ENCODE measurements around the gene MTHFD2.
A peak's percentile ranks its signal among the peaks of the same experiment; 100 is the strongest.

The MTHFD2 gene

DNA sequence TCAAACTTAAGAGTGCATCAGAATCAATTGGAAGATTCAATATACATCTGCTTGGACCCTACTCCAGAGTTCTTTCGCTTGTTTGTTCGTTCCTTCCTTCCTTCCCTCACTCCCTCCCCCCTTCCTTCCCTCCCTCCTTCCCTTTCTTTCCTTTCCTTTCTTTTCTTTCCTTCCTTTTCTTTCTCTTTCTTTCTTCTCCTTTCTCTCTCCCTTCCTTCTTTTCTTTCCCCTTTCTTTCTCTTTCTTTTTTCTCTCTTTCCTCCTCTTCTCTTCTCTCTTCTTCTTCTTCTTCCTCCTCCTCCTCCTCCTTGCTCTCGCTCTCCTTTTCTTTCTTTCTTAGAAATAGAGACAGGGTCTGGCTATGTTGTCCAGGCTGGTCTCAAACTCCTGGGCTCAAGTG is 45.9 kb downstream of the MTHFD2 start:
- no peak for DNase-seq (ENCODE audit: extremely low read depth, low read depth)
- TF ChIP-seq CTCF (IDR thresholded peaks at IDR 0.05; ENCODE audit: low read depth, low read length), result no peak

DNA sequence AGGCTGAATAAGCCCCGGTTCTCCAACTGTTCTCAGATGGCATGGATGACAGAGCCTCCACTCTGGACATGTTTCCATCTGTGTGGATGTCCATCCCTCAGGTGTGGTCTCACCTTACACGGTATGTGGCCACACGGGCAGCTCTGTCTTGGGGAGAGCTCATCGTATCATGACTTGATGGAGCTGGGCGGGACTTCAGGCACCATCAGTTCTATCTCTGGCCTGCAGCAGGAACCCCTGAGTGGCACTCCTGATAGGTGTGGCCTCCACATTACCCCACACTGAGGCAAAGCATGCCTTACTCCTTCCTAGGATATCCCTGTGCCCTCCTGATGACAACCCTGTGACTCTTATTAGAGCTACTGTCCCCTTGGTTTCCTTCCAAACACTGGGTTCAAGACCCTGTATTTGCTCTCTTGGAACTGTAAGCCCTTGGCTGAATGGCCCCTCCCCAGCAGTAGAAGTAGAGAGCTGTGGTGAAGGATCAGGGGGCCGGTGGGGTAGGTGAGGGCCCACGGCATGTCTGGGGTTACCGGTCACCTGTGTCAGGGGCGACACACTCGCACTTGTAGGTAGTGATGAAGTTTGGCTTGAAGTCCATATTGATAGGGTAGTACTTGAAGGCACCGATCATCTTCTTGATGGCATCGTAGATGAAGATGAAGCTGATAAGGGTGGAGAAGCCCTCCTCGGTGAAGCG is 48.2 kb downstream of the MTHFD2 start:
- TF ChIP-seq CTCF (IDR thresholded peaks at IDR 0.05; ENCODE audit: low read depth, low read length), result no peak
- no peak for DNase-seq (ENCODE audit: extremely low read depth, low read depth)

GRCh38 chr2:74249406-74250122 is 51.1 kb downstream of the MTHFD2 start:
- no peak for DNase-seq (ENCODE audit: extremely low read depth, low read depth)
- TF ChIP-seq CTCF (IDR thresholded peaks at IDR 0.05; ENCODE audit: low read depth, low read length), result no peak

DNA sequence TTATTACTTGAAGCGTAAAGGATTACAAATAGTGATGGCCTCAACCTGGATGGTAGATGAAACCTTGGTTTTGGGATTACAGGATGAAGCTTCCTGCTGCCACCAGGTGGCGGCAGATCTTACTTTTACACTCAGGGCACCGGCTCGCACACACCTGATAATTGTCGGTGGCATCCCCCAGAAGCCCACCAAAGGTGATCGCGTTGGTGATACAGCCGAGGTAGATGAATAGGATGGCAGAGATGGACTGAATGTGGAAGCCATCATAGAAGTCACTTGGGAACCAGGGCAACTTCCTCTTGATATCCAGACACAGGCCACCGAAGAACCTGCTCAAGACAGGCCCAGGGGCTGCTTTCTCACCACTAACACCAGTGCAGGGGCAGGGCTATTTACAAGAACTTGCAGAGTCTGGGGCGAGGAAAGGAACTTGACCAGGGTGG is 51.8 kb downstream of the MTHFD2 start:
- TF ChIP-seq CTCF (IDR thresholded peaks at IDR 0.05; ENCODE audit: low read depth, low read length), result peak; percentile 82
- no peak for DNase-seq (ENCODE audit: extremely low read depth, low read depth)

- TF ChIP-seq CTCF (IDR thresholded peaks at IDR 0.05; ENCODE audit: low read depth, low read length), result no peak
- DNase-seq (ENCODE audit: extremely low read depth, low read depth), result no peak
Observed at GRCh38 chr2:74252036-74252435, 53.6 kb downstream of the MTHFD2 start.

DNA sequence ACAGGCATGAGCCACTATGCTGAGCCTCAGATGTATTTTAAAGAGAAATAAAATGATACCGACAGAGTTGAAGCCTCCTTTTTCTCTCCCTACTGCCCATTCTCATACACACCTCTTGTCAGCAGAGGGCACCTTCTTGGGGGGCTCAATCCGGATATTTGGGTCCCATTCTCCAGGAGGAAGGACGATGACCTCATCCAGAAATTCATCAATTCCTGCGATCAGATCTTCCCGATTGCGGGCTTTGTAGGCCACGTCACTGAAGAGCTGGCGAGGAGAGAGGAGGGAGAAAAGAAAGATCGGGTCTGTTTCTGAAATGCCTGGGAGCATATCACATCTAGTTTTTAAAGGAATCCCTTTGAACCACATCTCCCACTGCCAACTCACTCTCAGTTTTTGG is 54.4 kb downstream of the MTHFD2 start:
- no peak for TF ChIP-seq CTCF (IDR thresholded peaks at IDR 0.05; ENCODE audit: low read depth, low read length)
- no peak for DNase-seq (ENCODE audit: extremely low read depth, low read depth)

DNA sequence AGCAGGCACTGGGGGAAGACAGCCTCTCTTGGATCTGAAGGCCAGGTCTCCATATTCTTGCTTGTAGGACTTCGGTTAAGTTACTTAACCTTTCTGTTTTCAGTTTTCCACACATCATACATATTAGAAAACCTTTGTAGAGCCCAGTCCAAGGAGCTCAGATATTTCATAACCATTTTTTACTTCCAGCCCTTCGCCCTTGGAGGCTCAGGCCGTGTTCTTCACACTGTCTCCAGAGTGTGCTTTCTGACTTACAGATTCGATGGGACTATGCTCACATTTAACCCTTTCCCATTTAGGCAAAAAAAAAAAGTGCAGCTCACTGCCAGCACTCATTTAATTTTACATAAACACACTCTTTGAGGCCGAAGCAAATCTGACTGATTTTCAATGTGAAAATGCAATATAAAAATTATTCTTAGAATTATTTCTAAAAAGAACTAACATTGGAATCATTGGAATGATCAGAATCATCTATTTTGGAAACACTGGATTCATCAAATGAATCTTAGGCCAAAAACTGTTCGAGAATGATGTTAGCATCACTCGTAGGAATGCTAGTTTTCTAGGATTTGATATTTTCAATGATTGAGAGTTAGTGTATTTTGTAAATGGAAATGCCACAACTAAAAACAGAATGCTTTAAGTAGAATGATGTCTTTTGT is 55.0 kb downstream of the MTHFD2 start:
- no peak for DNase-seq (ENCODE audit: extremely low read depth, low read depth)
- TF ChIP-seq CTCF (IDR thresholded peaks at IDR 0.05; ENCODE audit: low read depth, low read length), result no peak

Data from AG09319 (cell line).